ENCODE measurements around the gene RNASE7. TPM values are rescaled to one million over a fixed set of nuclear protein-coding genes. Genes with fewer than 3 reads are reported as not detected.

Gene RNASE7
- total RNA-seq, 1 donor from 2014 or later = not detected

DNA sequence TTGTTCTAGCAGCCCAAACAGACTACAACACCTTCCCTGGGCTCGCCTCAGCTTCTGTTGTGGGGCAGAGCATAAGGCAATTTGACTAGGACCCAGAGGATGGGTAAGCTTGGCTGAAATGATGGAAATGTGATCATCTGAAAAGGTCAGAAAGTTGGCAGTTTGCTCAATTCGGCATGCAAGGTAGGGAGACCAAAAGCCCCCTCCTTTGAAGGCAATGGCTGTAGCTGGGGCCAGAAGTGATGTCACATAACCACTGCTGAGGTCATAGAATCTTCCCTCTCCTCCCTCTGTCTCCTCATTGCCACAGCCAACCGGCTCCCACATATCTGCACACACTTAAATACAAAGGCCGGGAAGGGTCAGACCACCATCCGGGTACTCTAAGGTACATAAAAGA, 12.2 kb upstream of the RNASE7 start, which contains the start of gene TPPP2:
Gene TPPP2, plus strand, starts transcription at position 301 of the 400 bp plus-strand sequence. CDS start 365 bp downstream, outside the sequence.
- DNase-seq (no peak), ATAC-seq (no peak)
- TF ChIP-seq, protein P1, sequence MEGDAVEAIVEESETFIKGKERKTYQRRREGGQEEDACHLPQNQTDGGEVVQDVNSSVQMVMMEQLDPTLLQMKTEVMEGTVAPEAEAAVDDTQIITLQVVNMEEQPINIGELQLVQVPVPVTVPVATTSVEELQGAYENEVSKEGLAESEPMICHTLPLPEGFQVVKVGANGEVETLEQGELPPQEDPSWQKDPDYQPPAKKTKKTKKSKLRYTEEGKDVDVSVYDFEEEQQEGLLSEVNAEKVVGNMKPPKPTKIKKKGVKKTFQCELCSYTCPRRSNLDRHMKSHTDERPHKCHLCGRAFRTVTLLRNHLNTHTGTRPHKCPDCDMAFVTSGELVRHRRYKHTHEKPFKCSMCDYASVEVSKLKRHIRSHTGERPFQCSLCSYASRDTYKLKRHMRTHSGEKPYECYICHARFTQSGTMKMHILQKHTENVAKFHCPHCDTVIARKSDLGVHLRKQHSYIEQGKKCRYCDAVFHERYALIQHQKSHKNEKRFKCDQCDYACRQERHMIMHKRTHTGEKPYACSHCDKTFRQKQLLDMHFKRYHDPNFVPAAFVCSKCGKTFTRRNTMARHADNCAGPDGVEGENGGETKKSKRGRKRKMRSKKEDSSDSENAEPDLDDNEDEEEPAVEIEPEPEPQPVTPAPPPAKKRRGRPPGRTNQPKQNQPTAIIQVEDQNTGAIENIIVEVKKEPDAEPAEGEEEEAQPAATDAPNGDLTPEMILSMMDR (IDR thresholded peaks at IDR 0.05) = no peak
- no peaks in the 10 kb centered on the region for H3K27me3 ChIP-seq
- H3K36me3 ChIP-seq = no peaks in the 10 kb centered on the region
- H3K27ac ChIP-seq = no peak within 1 kb of the TSS
- H3K4me1 ChIP-seq = peaks cover 5% of the 10 kb centered on the region
- intact Hi-C loops (cut with DNase I) = no loop called here
- no peak within 1 kb of the TSS for H3K4me3 ChIP-seq
- H3K9me3 ChIP-seq = no peaks in the 10 kb centered on the region

DNA sequence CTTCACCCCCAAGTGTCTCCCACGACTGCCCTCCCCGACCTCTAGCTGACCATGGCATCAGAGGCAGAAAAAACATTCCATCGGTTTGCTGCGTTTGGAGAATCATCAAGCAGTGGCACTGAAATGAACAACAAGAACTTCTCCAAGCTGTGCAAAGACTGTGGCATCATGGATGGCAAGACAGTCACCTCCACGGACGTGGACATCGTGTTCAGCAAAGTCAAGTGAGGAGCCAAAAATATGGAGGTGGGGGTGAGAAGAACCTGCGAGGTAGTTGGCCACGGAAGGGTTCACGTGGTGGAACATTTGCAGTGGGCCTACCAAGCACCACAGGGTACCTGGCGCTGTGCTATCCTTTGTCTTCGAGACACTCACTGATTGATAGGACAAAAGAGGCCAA, 11.6 kb upstream of the RNASE7 start:
- intact Hi-C loops (cut with DNase I) = no loop called here

DNA sequence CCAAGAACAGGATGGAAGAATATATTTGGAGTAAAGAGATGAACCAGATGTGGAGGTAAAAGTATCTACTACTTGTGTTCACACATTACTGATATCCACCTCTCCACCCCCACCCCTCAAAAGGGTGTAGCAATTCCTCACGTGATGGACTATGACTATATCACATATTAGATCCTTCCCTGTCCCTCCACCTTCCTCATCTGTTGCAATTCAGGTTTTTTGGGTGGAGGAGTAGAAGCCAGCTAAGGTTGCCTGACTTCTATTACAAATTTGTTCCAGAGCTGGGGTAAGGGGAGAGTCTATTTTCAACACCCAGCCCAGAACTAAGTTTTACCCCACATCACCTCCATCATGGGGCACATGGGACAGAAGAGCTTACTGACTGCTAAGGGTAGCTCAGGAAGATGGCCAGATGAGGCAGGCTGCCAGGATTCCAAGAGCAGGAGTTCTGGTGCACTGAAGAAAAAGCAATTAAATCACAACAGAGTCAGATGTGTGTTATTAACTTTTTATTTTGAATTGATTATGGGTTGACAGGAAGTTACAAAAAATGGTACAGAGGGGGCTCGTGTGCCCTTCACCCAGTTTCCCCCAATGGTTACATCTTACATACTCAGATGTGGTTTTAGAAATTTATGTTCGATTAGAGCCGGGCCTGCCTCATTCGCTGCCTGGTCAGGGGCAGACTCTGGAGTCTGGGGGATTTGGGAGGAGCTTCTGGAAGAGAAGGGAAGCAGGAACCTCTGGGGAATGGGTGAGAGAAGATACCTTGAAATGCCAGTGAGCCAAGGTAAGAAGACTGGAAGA, 9.6 kb upstream of the RNASE7 start:
- Histone ChIP-seq H3K27me3 (no peaks in the 10 kb centered on the region), H3K4me3 (no peak overlapping the region), H3K4me1 (no peaks in the 10 kb centered on the region), H3K9me3 (no peaks in the 10 kb centered on the region), H3K27ac (no peak overlapping the region), H3K36me3 (no peaks in the 10 kb centered on the region)
- TF ChIP-seq, protein P1 (IDR thresholded peaks at IDR 0.05) = no peak
- intact Hi-C loops (cut with DNase I) = no loop called here
- ATAC-seq (no peak), DNase-seq (no peak)

More for the DNA sequence above, 11.6 kb upstream of the RNASE7 start:
- no peaks in the 10 kb centered on the region for H3K27me3 ChIP-seq
- ATAC-seq (no peak), DNase-seq (no peak)
- no peaks in the 10 kb centered on the region for H3K36me3 ChIP-seq
- H3K4me3 ChIP-seq = no peak overlapping the region
- TF ChIP-seq, protein P1 (IDR thresholded peaks at IDR 0.05) = no peak
- no peak overlapping the region for H3K27ac ChIP-seq
- no peaks in the 10 kb centered on the region for H3K9me3 ChIP-seq
- peaks cover 5% of the 10 kb centered on the region for H3K4me1 ChIP-seq

DNA sequence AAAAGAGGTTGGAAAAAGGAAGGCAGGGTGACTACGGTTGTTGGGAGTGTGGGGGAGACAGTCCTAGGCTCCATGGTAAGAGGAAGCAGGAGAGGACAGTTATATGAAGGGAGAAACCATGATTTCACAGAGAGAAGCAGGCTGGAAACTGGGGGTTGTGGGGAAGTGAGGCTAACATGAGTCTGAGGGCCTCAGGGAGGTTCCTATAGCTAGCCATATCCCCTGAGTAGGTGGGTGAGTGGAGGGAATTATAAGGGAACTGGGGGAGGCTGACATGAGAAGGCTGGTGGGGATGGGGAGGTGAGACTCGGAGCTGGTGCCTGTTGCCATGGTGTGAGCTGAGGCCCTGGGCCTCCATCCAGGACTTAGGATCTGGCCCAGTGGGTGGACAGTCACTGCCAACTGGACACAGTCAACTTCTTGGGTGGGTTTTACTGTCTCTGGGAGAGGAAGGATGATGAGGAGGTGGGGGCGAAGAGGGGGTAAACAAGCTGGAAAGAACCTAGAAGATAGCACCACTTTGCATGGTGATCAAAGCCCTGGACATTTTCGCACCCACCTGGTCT, 8.9 kb upstream of the RNASE7 start:
- TF ChIP-seq, protein P1 (IDR thresholded peaks at IDR 0.05) = no peak
- ATAC-seq (no peak), DNase-seq (no peak)
- no peaks in the 10 kb centered on the region for H3K36me3 ChIP-seq
- peaks cover 1% of the 10 kb centered on the region for H3K4me1 ChIP-seq
- H3K9me3 ChIP-seq = no peaks in the 10 kb centered on the region
- intact Hi-C loops (cut with DNase I) = no loop called here
- no peak overlapping the region for H3K4me3 ChIP-seq
- H3K27me3 ChIP-seq = no peaks in the 10 kb centered on the region
- no peak overlapping the region for H3K27ac ChIP-seq

DNA sequence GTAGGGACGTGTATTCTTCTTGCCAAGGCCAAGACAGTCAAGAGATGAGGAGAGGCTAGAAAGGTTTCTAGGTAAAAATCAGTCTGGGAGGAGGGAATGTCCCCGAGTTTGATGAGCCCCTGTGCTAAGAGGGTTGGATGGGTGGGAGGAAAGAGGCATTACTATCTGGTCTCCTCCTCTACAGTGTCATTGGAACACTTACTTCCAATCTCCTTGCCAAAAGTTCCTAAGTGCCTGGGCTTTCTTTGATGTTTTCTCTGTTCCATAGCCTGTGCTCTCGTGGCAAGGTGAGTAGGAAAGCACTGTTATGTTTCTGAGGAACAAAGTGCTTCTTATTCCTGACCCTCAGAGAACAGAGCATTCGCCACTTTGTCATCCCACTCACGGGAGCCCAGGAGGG, 7.5 kb upstream of the RNASE7 start, which contains the start of gene RNASE13:
Gene RNASE13, minus strand, starts transcription at position 101 of the 400 bp plus-strand sequence. CDS start 519 bp downstream, outside the sequence.
- Histone ChIP-seq H3K27me3 (no peaks in the 10 kb centered on the region), H3K9me3 (no peaks in the 10 kb centered on the region), H3K4me1 (peaks cover 15% of the 10 kb centered on the region), H3K27ac (no peak within 1 kb of the TSS), H3K4me3 (no peak within 1 kb of the TSS), H3K36me3 (no peaks in the 10 kb centered on the region)
- ATAC-seq = no peak
- intact Hi-C loops (cut with DNase I) = no loop called here
- no peak for DNase-seq
- TF ChIP-seq, protein P1 (IDR thresholded peaks at IDR 0.05) = no peak
